Right atrium auricular region (tissue), 2 donors: ENCODE results near the gene ZNF525. TPM values are rescaled to one million over a fixed set of nuclear protein-coding genes. Genes with fewer than 3 reads are reported as not detected.
"Not testable (repeated sequence)": the region's sequence is repeated elsewhere in the genome, so short reads cannot be mapped to it uniquely, and the experiment has no call there.

ENCODE experiments used
- DNase-seq: peaks from one replicate; pipeline ENCODE4 v3.0.0-alpha.2; 2019; ENCODE audit warnings: low spot score
- H3K27ac ChIP-seq, 2 donors: fragments of 200-600 bp; sonication (generic); 1 replicate in 1 of 2; 2 replicates in 1 of 2; pipeline ENCODE4 v1.5.1; 2016 to 2019
- H3K27me3 ChIP-seq, 2 donors: fragments of 200-600 bp; sonication (generic); one replicate each; pipeline versions ENCODE4 v1.5.1 to v1.6.0; 2017 to 2019
- H3K36me3 ChIP-seq: fragments of 200-600 bp; sonication (generic); one replicate; pipeline ENCODE4 v1.5.1; 2016
- H3K4me1 ChIP-seq, 2 donors: fragments of 200-600 bp; sonication (generic); one replicate each; pipeline versions ENCODE4 v1.5.1 to v1.6.0; 2017 to 2019
- H3K4me3 ChIP-seq, 2 donors: fragments of 200-600 bp; sonication (generic); 1 replicate in 1 of 2; 2 replicates in 1 of 2; pipeline ENCODE4 v1.5.1; 2017 to 2019; ENCODE audit warnings: mild to moderate bottlenecking in 1 of 2, moderate library complexity in 1 of 2
- H3K9me3 ChIP-seq, 2 donors: fragments of 200-600 bp; sonication (generic); one replicate each; pipeline ENCODE4 v1.5.1; 2019
- total RNA-seq, 2 donors: library from RNA; depleted of rRNA; stranded (reverse); fragments of >200 nt; gene quantifications; one replicate each; pipeline ENCODE4 v1.1.0, GENCODE V29; 2016
- TF ChIP-seq, protein P1 (sequence below), 2 donors: fragments of 200-600 bp; sonication (generic); IDR thresholded peaks; one replicate each; pipeline ENCODE4 v1.5.1; 2019; ENCODE audit warnings: antibody characterized with exemption in 2 of 2

The ZNF525 gene
- total RNA-seq, 2 donors from 2014 or later, result 3.2 to 3.3 TPM

DNA sequence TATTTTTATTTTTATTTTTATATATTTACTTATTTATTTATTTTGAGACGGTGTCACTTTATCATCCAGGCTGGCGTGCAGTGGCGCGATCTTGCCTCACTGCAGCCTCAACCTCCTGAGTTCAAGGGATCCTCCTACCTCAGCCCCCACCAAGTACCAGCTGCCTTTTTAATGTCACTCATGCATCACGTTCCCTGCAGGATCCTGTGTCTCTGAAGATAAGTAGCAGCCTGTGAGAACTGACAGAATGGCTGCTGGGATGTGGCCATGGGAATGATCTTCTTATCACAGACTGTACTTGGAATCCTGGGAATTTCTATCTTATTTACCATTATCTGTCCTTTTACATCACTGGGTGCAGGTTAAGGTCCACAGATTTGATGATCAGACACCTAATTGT is 57.0 kb downstream of the ZNF525 start:
- DNase-seq, result no peak
- TF ChIP-seq, protein P1, sequence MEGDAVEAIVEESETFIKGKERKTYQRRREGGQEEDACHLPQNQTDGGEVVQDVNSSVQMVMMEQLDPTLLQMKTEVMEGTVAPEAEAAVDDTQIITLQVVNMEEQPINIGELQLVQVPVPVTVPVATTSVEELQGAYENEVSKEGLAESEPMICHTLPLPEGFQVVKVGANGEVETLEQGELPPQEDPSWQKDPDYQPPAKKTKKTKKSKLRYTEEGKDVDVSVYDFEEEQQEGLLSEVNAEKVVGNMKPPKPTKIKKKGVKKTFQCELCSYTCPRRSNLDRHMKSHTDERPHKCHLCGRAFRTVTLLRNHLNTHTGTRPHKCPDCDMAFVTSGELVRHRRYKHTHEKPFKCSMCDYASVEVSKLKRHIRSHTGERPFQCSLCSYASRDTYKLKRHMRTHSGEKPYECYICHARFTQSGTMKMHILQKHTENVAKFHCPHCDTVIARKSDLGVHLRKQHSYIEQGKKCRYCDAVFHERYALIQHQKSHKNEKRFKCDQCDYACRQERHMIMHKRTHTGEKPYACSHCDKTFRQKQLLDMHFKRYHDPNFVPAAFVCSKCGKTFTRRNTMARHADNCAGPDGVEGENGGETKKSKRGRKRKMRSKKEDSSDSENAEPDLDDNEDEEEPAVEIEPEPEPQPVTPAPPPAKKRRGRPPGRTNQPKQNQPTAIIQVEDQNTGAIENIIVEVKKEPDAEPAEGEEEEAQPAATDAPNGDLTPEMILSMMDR (IDR thresholded peaks at IDR 0.05), result no peak
- Histone ChIP-seq H3K9me3 (no peaks in the 10 kb centered on the region), H3K36me3 (no peaks in the 10 kb centered on the region), H3K4me1 (no peaks in the 10 kb centered on the region), H3K4me3 (no peak overlapping the region), H3K27me3 (no peaks in the 10 kb centered on the region), H3K27ac (no peak overlapping the region)

DNA sequence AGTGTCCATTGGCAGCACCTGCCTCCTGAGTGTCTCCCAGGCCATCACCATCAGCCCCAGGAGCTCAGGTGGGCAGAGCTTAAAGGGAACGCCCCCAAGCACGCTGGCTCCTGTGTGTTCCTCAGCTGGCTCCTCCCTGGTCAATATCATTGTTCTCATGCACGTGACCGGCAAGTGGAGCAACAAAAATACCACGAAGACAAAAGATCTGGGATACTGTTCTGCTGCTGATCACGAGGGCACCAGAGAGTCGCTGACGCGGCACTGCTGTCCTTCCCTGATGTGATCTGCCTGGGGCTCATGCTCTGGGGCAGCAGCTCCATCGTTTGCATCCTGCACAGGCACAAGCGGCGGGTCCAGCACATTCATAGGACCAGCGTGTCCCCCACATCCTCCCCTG is 57.6 kb downstream of the ZNF525 start:
- not testable (repeated sequence) for H3K9me3 ChIP-seq, H3K27ac ChIP-seq, H3K27me3 ChIP-seq, H3K36me3 ChIP-seq, H3K4me1 ChIP-seq, H3K4me3 ChIP-seq, DNase-seq

DNA sequence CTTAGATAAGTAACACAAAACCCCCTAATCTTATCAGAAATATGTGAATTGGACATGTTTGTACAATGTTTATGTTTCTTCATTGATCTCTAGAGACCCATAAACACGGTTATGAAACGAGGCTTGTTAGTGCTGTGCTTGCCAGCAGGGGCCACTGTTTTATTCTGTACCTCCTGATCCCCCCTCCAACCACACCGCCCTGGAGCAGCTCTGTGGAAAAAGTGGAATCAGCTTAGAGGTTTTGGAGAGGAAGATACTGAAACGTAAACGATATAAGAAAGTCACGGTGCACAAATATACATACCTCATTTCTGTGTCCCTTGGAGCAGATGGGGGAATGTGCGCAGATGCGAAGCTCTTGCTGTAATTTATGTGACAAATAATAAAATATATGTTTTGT is 58.2 kb downstream of the ZNF525 start:
- DNase-seq, H3K4me3 ChIP-seq, H3K36me3 ChIP-seq, H3K4me1 ChIP-seq, H3K9me3 ChIP-seq, H3K27me3 ChIP-seq, H3K27ac ChIP-seq: not testable (repeated sequence)

DNA sequence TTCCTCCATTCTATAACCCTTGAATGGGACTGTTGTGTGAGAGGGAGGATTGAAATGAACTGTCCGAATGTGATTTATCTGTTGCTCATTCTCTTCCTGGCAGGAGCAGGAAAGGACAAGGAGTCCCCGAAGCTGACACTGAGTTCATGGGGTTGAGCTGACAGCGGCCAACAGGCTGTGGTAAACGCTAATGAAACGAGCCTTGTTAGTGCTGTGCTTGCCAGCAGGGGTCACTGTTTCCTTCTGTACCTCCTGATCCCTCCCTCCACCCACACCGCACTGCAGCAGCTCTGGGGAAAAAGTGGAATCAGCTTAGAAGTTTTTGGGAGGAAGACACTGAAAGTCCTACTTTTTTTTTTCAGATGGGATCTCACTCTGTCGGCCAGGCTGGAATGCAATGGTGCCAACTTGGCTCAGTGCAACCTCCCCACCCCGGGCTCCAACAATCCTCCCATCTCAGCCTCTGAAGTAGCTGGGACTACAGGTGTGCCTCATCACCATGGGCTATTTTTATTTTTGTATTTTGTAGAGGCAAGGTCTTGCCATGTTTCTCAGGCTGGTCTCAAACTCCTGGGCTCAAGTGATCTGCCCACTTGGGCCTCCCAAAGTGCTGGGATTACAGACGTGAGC is 59.6 kb downstream of the ZNF525 start:
- no peak overlapping the region for H3K27ac ChIP-seq

DNA sequence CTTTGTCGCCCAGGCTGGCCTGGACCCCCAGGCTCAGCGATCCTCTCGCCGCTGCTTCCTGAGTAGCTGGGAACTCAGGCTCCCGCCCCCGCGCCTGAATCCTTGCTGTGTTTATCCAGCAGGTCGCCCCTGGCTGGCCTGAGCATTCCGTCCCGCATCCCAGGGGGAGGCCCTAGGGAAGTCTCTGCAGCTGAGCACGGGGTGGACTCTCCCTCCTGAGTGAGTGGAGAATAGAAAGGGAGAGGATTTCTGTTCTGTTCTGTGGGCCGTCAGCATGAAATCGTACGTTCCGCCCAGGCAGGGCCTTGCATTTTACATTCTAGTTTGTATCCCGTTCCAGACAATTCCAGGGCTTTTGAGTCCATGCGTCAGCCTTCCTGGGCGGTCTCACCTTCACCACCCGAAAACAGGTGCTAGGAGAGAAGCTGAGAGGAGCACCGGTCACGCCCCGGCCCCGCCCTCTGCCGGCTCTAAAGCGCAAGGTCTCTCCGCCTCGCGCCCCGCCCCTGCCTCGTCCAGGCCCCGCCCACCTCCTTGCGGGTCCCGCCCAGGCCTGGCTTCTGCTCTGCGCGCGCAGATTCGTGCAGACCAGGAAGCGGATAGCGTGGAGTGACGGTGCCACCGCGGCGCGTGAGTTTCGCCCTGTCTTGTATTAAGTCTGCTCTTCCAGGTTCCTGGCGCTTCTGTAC is 66.0 kb downstream of the ZNF525 start, which contains the start of gene ZNF761:
ZNF761 (plus strand) TSS at position 586 of the 689 bp plus-strand sequence. CDS start 15,285 bp downstream, outside the sequence.
- TF ChIP-seq, protein P1 (IDR thresholded peaks at IDR 0.05), result peak in 1 of 2 donors; percentile 29
- Histone ChIP-seq H3K27ac (peak within 1 kb of the TSS; percentile 66 to 69), H3K27me3 (no peaks in the 10 kb centered on the region), H3K4me3 (peak within 1 kb of the TSS; percentile 65 to 69), H3K9me3 (no peaks in the 10 kb centered on the region), H3K36me3 (peaks cover 6% of the 10 kb centered on the region), H3K4me1 (peaks cover 0 to 6% of the 10 kb centered on the region in 2 donors)
- peak; percentile 95 for DNase-seq

More for the DNA sequence above, 59.6 kb downstream of the ZNF525 start:
- no peaks in the 10 kb centered on the region for H3K27me3 ChIP-seq
- peak; percentile 74 for DNase-seq
- no peaks in the 10 kb centered on the region for H3K36me3 ChIP-seq
- no peaks in the 10 kb centered on the region for H3K9me3 ChIP-seq
- H3K4me1 ChIP-seq, result no peaks in the 10 kb centered on the region
- no peak overlapping the region for H3K4me3 ChIP-seq
- TF ChIP-seq, protein P1 (IDR thresholded peaks at IDR 0.05), result peak; percentile 64 to 86

DNA sequence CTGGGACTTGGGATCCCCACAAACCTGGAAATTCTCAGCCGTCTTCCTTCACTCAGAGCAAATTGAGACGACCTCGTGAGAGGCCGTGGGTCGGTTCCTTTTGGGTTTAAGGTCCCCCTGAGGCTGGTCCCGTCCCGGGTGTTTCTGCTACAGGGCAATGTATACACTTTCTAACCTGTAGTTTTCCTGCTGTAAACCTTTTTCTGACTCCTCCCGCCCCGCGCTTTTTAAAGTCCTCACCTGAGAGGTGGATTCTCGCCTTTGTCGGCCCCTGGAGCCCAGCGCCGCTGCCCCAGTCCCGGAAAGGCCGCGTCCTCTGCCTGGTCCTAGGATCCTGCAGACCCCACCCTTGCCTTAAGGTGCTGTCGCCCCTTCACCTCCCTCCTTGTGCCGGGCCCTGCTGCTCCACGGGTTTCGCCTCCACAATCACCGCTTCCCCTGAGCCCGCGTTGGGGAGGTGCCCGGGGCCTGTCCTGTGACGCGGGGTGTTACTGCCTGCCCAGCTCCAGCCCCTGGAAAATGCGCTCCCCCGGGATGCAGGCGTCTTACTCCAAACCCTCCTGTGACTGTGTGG is 66.7 kb downstream of the ZNF525 start:
- peaks cover 6% of the 10 kb centered on the region for H3K36me3 ChIP-seq
- peak overlapping the region; percentile 65 to 69 for H3K4me3 ChIP-seq
- peak; percentile 60 for DNase-seq
- TF ChIP-seq, protein P1 (IDR thresholded peaks at IDR 0.05), result no peak
- no peaks in the 10 kb centered on the region for H3K27me3 ChIP-seq
- H3K9me3 ChIP-seq, result no peaks in the 10 kb centered on the region
- peaks cover 0 to 6% of the 10 kb centered on the region in 2 donors for H3K4me1 ChIP-seq
- peak overlapping the region; percentile 66 to 69 for H3K27ac ChIP-seq

Other genes starting within 250 kb of the ZNF525 start
- 10 to 100 TPM; 14.1 to 24.7 TPM for gene ZNF415, start 232.8 kb upstream of the ZNF525 start, total RNA-seq
- 1 to 10 TPM; 4.1 to 5.1 TPM for gene ZNF347, start 206.7 kb upstream of the ZNF525 start, total RNA-seq
- 1 to 10 TPM; 1.1 to 2.2 TPM for gene ZNF665, start 172.3 kb upstream of the ZNF525 start, total RNA-seq
- gene ZNF677, start 110.8 kb upstream of the ZNF525 start, total RNA-seq, result 10 to 100 TPM; 10.7 to 21.3 TPM
- gene VN1R2, start 107.4 kb upstream of the ZNF525 start, total RNA-seq, result not detected
- gene VN1R4, start 98.0 kb upstream of the ZNF525 start, total RNA-seq, result not detected
- gene ZNF845, start 32.0 kb upstream of the ZNF525 start, total RNA-seq, result 1 to 10 TPM; 2.4 to 3.3 TPM
- 1 to 10 TPM; 2.3 to 4.2 TPM for gene ZNF765, start 29.4 kb downstream of the ZNF525 start, total RNA-seq
- gene ZNF761, start 66.3 kb downstream of the ZNF525 start, total RNA-seq, result 1 to 10 TPM; 3.8 to 6.0 TPM
- gene ZNF813, start 102.0 kb downstream of the ZNF525 start, total RNA-seq, result 1 to 10 TPM in 1 of 2 donors, under 1 TPM in 1; 0.63 to 1.3 TPM
- gene ZNF331, start 172.4 kb downstream of the ZNF525 start, total RNA-seq, result 10 to 100 TPM; 16.9 to 26.7 TPM